Measurements from ENCODE around the gene TBC1D8.

The TBC1D8 gene

DNA sequence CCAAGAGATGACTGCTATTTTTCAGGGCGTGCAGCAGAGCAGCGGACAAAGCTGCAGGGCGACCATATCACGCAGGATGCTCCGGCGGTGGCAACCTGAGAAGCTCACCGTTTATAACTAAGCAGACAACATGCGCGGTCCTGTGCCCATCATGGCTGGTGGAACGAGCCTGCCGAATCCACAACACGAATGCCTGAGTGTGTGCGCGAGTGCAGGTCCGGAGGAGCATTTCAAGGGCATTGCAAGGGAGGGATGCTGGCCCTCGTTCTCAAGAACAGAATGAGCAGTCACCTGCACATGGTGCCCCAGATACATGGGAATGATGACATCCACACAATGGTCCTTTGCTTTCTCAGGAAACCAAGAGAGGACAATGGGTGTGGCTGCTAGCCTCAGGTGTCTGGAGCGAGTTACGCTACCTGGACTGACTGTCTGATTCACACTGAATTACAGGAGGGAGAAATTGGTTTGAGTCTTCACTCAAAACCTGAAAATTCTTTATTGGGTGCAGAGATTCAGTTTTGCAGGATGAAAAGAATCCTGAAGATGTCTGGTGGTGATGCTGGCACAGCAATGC is 39.8 kb downstream of the TBC1D8 start:
- DNase-seq = no peak

DNA sequence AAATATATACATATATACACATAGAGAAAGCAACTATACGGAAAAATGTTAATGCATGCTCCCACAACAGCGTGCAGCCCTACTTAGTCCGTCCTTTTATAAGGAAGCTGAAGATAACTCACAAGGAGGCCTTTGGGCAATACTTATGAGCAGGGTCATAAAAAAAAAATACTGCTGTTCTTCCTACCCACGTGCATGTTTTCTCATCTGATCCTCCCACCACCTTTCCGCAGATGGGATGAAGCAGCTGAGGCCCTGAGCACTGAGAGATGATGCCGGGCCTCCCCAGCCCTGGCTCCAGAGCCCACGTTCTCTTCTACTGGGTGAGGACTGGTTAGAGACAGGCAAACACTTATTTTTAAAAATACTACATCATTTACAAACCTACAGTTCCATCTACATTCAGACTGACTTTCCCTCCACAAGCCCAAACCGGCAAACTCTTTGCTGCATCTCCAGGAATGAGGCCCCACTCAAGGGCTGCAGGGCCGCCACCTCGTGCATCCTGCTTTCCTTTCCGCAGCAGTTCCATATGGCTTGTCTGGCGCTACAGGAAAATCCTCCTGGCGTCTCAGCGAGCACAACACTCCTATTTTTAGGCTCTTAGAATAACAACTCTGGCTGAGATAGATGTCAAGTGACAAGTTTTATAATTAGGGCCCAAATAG is 41.6 kb downstream of the TBC1D8 start:
- no peak for DNase-seq

DNA sequence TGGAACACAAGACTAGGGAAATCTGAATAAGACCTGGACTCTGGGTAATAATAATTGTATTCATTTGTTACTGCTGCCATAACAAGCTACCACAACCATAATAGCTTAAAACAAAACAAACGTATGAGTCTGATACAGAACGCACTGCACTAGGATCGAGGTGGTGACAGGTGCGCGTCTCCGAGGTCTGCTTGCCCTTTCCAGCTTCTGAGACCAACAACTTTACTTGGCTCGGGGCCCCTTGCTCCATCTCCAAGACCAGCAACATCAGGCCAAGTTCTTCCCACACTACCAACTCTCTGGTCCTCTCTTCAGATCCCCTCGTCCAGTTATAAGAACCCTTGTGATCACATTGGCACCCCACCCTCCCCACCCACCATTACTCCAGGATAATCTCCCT is 42.8 kb downstream of the TBC1D8 start:
- no peak for DNase-seq

DNA sequence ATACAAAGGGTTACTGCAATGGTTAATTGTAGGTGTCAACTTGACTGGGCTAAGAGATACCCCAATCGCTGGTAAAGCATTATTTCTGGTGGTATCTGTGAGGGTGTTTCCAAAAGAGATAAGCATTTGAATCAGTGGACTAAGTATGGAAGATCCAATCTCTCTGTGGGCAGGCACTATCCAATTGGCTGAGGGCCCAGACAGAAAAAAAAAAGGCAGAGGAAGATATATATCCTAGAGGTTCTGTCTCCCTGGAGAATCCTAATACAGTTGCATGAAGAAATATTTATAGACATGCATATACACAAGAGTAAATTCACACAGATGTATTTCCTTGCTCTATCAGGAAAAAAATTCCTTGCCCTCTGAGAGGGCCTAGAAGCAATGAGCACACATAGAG is 43.9 kb downstream of the TBC1D8 start:
- DNase-seq = no peak

DNA sequence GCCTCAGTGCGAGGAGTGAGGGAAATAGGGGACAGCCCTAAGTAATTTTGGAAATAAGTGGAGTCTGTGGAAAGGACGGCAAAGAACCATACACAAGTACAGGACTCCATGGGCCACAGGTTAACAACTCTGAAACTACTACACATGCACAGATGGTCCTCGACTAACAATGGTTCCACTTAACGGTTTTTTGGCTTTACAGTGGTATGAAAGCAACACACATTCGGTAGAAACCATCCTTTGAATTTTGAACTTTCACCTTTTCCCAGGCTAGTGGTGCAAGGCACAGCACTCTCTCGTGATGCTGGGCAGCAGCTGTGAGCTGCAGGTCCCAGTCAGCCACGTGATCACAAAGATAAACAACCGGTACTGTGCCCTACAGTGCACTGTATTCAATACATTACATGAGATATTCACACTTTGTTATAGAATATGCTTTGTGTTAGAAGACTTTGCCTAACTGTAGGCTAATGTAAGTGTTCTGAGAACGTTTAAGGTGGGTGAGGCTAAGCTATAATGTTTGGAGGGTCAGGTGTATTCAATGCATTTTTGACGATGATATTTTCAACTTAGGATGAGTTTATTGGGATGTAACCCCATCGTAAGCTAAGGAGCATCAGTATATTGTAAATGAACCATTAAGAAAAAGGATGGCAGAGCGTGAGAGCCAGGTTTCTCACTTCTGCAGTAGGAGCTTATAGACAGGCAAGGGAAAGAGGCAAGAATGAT is 44.6 kb downstream of the TBC1D8 start:
- no peak for DNase-seq

DNA sequence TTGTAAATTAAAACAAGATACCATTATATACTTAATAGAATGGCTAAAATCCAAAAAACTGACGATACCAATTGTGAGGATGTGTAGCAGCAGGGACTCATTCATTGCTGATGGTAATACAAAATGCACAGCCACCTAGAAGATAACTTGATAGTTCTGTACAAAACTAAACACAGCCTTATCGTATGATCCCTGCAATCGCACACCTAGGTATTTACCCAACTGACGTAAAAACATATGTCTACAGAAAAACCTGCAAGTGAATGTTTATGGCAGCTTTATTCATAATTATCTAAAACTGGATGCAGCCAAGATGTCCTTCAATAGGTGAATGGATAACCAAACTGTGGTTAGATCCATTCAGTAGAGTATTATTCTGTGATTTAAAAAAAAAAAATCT is 45.5 kb downstream of the TBC1D8 start:
- no peak for DNase-seq

DNA sequence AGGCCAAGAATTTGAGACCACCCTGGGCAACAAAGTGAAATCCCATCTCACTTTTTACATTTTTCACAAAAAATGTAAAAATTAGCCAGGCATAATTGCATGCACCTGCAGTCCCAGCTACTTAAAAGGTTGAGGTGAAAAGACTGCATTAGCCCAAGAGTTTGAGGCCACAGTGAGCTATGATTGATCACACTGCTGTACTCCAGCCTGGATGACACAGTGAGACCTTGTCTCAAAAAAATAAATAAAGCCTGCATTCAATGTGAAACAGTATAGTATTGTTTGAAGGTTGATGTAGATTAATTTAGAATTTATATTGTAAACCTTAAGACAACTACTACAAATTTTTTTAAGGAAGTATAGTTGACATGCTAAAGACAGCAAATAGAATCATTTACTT is 53.5 kb downstream of the TBC1D8 start:
- DNase-seq = no peak

DNA sequence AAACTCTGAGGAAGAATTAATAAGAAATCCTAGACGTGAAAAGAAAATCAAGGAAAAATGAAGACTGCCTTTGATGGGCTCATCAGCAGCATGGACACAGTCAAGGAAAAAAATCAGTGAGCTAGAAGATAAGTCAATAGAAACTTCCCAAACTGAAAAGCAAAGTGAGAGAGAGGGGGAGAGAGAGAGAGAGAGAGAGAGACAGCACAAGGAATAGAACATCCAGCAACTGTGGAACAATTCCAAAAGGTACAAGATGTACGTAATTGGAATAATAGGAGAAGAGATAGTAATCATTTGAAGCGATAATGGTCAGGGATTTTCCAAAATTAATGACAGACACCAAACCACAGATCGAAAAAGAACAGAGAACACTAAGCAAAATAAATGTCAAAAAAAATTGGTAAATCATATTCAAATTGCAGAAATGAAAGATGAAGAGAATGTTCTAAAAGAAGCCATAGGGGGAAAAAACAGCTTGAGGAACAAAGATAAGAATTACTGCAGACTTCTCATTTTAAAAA is 54.5 kb downstream of the TBC1D8 start:
- no peak for DNase-seq

DNA sequence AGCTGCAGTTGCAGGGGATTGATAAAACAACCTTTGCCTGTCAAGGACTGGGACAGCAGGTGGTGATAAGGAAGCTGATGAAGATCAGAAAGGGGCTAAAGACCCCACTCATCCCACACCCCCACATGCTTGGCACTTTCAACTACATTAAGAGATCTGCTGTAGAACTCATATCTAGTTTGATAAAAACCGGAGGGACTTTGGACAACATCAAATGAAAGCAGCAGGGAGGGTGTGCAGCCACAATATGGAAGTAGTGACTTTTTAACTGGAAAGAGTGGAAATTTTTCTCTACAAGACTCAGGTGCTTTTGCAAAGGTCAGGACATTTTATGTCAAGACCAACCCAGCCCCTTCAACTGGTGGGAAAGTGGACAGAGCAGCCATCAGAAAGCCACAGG is 56.8 kb downstream of the TBC1D8 start:
- DNase-seq = no peak

DNA sequence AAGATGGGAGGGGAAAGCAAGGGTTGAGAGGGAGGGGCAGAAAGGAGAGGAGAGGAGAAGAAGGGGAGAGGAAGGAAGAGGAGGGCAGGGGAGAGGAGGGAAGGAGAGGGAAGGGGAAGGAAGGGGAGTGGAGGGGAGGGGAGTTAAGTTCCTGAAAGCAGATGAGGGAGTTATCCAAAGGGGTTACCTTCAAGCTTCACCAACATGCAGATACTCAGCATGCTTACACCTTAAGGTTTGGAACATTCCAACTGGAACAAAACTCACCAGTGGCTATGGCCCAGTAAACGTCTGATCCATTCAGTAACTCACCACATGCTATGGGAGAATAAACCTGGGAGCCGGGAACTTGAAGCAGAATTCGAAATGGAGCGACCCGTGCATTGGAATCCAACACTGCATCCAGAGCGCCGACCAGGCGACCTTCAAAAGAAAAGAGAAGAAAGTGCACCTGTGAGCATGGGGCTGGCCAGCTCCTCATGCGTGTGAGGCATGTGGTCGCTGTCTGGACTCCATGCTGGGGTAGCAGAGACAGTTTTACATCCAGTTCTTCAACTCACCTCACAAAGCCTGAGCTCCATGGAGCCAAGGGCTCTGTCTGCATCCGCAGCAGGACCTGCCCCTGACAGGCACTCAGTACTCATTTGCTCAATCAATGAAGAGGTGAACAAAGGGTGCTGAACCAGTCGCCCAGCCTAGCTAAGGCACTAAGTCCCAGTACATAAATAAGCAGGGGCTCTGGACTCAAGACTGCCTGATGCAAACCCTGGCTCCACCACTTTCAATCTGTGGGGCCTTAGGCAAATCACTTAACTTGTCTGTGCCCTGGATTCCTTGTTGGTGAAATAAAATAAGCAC is 61.0 kb downstream of the TBC1D8 start:
- DNase-seq = no peak

DNA sequence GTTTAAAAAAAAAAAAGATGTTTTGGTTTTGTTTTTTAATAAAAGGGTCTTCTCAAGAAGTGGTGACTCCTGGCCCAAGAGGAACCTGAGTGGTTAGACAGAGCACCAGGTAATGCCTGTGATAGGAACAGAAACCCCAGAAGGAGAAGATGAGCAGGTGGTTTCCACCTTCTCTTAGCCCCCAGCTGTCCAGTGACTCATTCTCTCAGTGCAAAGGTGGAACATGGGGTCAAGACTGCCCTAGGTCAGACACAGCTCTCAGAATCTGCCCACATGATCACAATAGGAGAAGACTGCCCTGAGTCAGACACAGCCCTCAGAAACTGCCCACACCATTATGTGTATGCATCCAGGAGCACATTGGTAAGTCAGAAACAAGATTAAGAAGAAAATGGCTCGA is 61.8 kb downstream of the TBC1D8 start:
- no peak for DNase-seq

DNA sequence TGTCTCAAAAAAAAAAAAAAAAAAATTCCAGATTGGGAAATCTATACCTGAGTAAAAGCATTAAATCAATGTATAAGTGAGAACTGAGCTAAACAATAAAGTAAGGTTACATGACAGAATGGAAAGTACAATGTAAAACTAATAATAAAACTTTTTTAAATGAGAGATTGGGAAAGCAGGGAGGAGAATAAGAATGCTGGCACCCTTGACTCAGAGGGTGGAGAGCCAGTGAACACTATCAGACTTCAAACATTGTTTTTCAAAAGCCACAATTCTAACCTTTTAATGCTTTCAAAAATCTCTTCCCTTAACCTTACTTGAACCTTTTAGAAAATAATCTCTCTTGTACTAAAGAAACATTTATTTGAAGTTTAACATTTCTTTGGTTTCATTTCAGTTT is 63.5 kb downstream of the TBC1D8 start:
- no peak for DNase-seq

DNA sequence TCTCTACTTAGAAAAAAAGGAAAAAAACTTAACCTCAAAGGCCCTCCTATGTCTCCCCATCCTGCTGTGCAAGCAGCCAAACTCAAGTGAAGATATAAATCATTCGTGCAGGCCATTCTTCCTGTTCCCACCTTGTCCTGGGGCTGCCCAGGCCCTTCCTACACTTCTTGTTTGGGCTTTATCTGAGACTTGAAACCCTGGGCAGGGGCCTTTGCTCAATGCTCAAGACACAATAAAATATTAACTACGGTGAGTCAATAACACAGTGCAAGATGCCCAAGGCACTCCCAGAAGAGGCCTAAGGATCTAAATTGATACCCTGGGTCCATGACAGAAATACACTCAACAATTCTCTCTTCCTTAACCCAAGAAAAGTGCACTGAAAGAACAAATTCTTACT is 67.6 kb downstream of the TBC1D8 start:
- no peak for DNase-seq

DNA sequence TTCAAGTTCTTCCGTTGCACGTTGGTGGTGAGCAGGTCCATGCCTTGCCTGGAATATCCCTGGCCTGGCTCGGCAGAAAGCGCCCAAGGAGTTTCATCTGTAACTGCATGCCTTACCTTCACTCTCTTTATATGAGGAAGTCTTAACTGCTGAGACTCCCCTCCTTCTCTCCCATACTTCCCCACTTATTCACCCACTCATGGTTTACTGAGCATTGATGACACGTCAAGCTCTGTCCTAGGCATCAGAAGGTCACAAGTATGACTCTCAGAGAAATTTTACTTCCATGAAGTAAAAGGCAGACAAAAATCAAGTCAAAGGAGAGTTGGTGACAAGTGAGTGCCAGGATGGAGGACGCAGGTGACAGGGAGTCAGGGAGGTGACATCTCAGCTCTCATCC is 68.2 kb downstream of the TBC1D8 start:
- DNase-seq = no peak

DNA sequence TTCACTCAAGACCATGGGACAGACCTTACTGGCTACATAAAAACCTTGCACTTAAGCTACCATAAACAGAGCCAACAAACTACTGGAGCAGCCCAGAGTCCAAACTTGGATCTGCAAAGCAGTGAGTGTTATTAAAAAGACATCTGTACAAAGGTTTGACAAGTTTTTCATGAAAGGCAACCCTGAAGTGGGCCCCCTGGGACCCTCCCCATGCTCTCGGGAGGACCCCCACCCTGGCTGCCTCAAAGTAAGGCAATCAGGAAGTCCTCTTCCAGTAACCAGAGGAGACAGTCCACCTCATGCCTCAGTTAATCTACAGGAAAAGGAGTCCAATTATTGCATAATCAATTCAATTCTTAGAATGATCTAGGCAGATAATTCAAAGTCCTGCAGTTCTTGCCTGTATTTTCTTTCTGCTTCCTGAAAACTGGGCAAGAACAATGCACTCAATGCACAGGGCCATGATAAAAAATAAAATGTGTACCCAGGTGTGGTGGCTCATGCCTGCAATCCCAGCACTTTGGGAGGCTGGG is 69.7 kb downstream of the TBC1D8 start:
- DNase-seq = no peak

DNA sequence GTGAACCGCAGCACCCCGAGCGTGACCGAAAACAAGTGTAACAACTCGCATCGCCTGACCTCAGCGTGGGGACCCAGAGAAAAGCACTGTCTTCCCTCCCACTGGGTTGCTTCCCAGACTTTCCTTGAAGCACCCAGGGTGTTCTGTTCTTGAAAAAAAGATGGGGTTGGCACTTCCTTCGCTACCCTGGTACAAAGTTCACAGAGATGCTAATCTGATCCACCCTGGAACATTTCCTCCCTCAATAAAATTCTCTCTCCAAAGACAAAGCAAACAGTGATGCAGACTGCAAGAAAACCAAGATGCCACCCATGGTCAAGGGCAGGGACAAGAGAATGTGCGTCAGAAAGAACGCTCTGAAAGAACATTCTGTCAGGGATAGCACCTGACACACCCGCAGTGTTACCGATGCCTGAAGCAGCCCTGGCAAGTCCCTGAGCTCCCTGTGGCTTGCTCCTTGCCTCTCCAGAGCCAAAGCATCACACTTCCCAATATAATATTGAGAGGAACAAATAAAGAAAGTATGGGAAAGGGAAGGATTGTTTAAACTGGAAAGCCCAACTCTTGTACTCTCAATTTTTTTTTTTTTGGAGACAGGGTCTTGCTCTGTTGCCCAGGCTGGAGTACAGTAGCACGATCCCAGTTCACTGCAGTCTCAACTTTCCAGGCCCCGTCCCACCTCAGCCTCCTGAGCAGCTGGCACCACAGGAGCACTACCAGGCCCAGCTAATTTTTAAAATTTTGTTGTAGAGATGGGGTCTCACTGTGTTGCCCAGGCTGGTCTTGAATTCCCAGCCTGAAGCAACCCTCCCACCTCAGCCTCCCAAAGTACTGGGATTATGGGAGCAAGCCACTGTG is 70.7 kb downstream of the TBC1D8 start:
- DNase-seq = no peak

DNA sequence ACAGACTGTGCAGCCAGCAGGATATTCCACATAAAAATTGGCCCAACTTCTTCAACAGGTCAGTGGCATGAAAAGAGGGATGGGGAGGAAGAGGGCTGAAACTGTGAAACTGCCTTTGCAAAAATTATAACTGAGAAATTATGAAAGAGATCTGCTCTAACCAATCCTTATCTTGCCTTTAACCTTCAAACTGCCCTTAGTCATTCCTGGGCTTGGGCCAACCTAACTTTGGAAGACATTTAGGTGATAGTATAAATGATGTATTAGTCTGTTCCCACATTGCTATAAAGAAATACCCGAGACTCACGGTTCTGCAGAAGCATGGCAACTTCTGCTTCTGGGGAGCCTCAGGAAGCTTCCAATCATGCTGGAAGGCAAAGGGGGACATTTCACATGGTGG is 74.6 kb downstream of the TBC1D8 start:
- DNase-seq = no peak

DNA sequence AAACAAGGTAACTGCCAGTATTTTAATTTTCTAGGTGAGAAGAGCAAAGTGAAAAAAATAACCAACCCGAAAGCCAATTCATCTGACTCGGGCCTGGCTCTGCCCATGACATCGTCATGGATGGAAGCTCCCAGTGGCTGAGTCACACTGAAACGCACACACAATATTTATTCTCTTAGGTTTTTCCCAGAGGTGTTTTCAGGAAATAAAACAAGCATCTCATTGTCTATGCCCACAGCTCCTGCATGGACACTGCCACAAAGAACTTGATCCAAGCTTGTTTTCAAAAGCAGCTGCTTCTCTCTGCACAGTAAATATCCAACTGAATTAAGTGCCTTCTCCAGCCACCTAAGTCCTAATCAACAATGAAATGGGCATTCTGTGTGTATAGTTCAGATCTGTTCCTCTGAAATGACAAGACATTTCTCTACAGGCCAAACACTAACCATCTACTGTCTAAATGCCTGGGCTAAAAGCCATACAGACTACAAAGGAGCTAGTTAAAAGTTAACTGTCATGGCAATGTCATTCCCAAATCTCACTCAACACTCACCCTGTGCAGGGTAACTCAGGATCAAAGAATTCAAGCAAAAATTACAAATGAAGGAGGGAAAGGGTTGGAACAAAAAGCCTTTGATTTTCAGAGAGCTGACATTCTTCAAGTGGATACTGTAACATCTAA is 86.2 kb downstream of the TBC1D8 start:
- no peak for DNase-seq

DNA sequence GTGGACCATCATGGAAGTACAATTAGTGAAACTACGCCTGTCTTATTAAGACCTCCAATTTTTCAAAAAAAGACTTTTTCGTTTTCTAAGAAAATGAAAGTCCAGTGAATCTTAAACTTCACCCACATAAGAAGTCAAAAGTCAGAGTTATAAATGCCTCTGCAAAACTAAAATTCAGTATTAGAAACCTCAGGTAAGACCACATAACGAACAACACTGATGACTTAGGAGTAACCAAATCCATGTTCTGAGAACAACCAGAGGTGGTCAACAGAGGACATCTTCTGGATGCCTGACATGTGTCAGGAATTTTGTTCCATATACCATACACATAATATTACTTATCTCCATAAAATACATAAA is 86.7 kb downstream of the TBC1D8 start:
- DNase-seq = no peak

DNA sequence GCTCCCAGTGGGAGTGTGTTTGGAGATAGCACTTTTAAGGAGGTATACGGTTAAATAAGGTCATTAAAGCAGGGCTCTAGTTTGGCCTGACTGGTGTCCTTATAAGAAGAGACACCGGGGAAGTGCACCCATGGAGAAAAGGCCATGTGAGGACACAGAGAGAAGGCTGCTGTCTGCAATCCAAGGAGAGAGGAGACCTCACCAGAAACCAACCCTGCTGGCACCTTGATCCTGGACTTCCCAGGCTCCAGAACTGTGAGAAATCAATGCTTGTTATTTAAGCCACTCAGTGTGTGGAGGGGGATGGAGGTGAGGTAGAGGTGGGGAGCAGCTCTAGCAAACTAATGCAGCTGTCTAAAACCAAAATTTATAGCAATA is 87.1 kb downstream of the TBC1D8 start:
- DNase-seq = no peak

DNA sequence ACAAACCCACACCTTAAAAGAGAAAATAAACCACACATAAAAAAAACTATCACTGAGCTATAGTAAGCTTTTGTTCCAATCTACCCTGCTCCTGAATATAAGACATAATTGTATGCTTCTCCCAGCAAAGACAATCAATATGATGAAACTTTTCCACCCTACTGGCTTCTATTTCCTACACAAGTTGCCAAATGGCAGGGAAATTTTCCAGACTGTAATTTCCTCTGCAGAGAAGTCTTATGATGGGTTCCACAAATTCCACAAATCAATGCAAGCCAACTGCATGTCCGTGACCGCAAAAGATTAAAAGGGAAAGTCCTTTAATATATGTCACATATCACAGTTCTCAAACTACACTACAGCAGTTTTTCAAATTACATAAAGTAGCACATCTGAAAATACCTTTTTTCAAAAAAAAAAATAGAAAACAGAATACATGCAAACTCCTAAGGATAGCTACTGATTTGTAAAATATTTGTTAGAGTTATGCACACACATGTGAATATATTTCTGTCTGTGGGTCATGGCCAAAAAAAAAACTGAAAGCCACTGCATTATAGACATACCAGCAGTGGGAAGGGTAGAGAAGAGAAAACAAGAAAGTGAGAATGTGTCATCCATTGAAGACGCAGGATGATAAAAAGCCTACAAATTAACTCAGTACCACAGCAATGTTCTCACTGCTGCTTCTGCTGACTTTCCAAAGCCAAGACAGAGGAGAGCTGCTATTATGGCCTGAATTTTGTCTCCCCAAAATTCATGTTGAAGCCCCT is 87.6 kb downstream of the TBC1D8 start:
- no peak for DNase-seq

Data from KG1 (cell line).